Gastrocnemius medialis (tissue), 4 donors: ENCODE measurements around the gene ZEB2. TPM values are rescaled to one million over a fixed set of nuclear protein-coding genes. Genes with fewer than 3 reads are reported as not detected.

Experiments
- ATAC-seq, 2 donors: fragments of 150-250 bp; one replicate each; pipeline ENCODE4 v1.9.1; 2016
- DNase-seq, 2 donors: peaks; one replicate each; pipeline ENCODE4 v3.0.0-alpha.2; 2019
- H3K27ac ChIP-seq, 4 donors: fragments of 200-600 bp; sonication (generic); 1 replicate in 1 of 4; 2 replicates in 3 of 4; pipeline ENCODE4 v1.5.1; 2016 to 2018; ENCODE audit warnings: mild to moderate bottlenecking in 2 of 4, moderate library complexity in 1 of 4
- H3K27me3 ChIP-seq, 3 donors: fragments of 200-600 bp; sonication (generic) in 2 of 3; 1 replicate in 1 of 3; 2 replicates in 2 of 3; pipeline versions ENCODE4 v1.5.1 to v1.6.0; 2016 to 2019; ENCODE audit warnings: mild to moderate bottlenecking in 1 of 3, moderate library complexity in 1 of 3
- H3K36me3 ChIP-seq, 2 donors: fragments of 200-600 bp; sonication (generic) in 1 of 2; one replicate each; pipeline ENCODE4 v1.5.1; 2017 to 2018
- H3K4me1 ChIP-seq, 2 donors: fragments of 200-600 bp; sonication (generic) in 1 of 2; one replicate each; pipeline ENCODE4 v1.5.1; 2016 to 2017; ENCODE audit warnings: mild to moderate bottlenecking in 2 of 2
- H3K4me3 ChIP-seq, 4 donors: fragments of 200-600 bp; sonication (generic) in 3 of 4; 1 replicate in 1 of 4; 2 replicates in 3 of 4; pipeline ENCODE4 v1.5.1; 2016 to 2019; ENCODE audit warnings: mild to moderate bottlenecking in 2 of 4
- H3K9me3 ChIP-seq, 3 donors: fragments of 200-600 bp; sonication (generic) in 2 of 3; 1 replicate in 1 of 3; 2 replicates in 2 of 3; pipeline ENCODE4 v1.5.1; 2016 to 2019
- POLR2A ChIP-seq, 2 donors: fragments of 450-650 bp; IDR thresholded peaks; one replicate each; pipeline ENCODE4 v1.6.1; 2017; ENCODE audit warnings: antibody characterized with exemption in 2 of 2, mild to moderate bottlenecking in 2 of 2, moderate library complexity in 2 of 2
- in situ Hi-C, 4 donors: fragments of 200-750 bp; cut with MboI; loops; one replicate each; pipeline versions ENCODE4 v1.15.0 to v1.8.0; 2017; ENCODE audit warnings: low sequenced_read_pairs in 4 of 4
- intact Hi-C: fragments of 100-400 bp; cut with DNase I; formaldehyde crosslinking; loops from one replicate; pipeline ENCODE4 v1.15.1; 2023; ENCODE audit warnings: low total_unique reads
- total RNA-seq, 4 donors: library from RNA; depleted of rRNA; stranded (reverse); fragments of >200 nt; gene quantifications; one replicate each; pipeline versions ENCODE4 v1.1.0 to v1.2.3, GENCODE V29; 2016
- TF ChIP-seq, protein P1 (sequence below), 5 experiments: fragments of 450-650 bp in 3 of 5; fragments of 200-600 bp in 2 of 5; sonication (generic) in 2 of 5; IDR thresholded peaks in 4 of 5; conservative IDR thresholded peaks in 1 of 5; 1 replicate in 4 of 5; 2 replicates in 1 of 5; pipeline ENCODE4 v1.5.1; 2016 to 2019; ENCODE audit warnings: antibody characterized with exemption in 5 of 5, mild to moderate bottlenecking in 3 of 5, moderate library complexity in 3 of 5

ZEB2 gene
- total RNA-seq, 4 donors from 2014 or later, result 21.2 to 27.6 (median 22.9) TPM

DNA sequence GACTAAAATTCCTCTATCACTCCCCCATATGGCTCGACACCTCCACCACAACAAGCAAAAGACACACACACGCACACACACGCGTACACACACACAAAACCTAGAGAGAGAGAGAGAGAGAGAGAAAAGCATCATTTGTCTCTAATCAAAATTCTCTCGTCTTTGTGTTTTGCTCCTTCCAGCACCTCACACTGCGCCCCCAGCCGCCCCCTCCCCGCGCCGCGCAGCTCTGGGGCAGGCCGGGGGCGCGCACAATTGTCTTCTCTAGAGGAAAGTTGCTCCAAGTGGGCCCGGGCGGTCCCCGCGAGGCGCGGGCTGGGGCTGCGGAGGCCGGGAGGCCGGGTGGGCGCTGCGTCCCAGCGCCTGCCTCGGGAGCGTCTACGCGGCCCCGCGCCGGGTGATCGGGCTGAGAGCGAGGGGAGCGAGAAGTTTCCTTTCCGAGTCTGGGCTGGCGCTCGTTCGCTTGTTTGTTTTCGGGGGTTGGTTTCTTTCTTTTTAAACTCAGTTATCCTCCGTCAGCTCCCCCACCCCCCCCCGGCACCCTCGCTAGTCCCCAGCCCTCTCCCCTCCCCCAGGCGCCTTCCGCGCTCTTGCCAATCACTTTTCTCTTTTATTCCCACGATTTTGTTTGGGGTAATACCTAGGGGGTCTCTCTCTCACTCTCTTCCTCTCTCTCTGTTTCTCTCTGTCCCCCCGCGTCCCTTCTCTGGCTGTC lies 4.1 kb downstream of the ZEB2 start:
- peak overlapping the region; percentile 94 to 96 (median 95) for H3K27ac ChIP-seq
- ATAC-seq (peak in 1 of 2 donors; percentile 4), DNase-seq (no peak)
- TF ChIP-seq POLR2A (IDR thresholded peaks at IDR 0.05), result peak; percentile 19 to 34
- TF ChIP-seq, protein P1, sequence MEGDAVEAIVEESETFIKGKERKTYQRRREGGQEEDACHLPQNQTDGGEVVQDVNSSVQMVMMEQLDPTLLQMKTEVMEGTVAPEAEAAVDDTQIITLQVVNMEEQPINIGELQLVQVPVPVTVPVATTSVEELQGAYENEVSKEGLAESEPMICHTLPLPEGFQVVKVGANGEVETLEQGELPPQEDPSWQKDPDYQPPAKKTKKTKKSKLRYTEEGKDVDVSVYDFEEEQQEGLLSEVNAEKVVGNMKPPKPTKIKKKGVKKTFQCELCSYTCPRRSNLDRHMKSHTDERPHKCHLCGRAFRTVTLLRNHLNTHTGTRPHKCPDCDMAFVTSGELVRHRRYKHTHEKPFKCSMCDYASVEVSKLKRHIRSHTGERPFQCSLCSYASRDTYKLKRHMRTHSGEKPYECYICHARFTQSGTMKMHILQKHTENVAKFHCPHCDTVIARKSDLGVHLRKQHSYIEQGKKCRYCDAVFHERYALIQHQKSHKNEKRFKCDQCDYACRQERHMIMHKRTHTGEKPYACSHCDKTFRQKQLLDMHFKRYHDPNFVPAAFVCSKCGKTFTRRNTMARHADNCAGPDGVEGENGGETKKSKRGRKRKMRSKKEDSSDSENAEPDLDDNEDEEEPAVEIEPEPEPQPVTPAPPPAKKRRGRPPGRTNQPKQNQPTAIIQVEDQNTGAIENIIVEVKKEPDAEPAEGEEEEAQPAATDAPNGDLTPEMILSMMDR (IDR thresholded peaks at IDR 0.05 in 4 of 5, conservative IDR thresholded peaks at IDR 0.05 in 1 of 5), result no peak
- H3K4me1 ChIP-seq, result peaks cover 38 to 49% of the 10 kb centered on the region in 2 donors
- in situ Hi-C loops (loop anchor here in 3 of 4 donors (10.0 to 25.0 kb wide), 2 partner anchors 61 to 179 kb away; a partner anchor contains a TSS), intact Hi-C loops (loop anchor here (2.0 kb wide), 1 partner anchor 183 kb away; a partner anchor contains a TSS)
- H3K4me3 ChIP-seq, result peak overlapping the region; percentile 76 to 89 (median 78)
- H3K9me3 ChIP-seq, result no peaks in the 10 kb centered on the region
- H3K36me3 ChIP-seq, result no peaks in the 10 kb centered on the region
- H3K27me3 ChIP-seq, result peaks cover 0 to 13% (median 0%) of the 10 kb centered on the region in 3 donors

DNA sequence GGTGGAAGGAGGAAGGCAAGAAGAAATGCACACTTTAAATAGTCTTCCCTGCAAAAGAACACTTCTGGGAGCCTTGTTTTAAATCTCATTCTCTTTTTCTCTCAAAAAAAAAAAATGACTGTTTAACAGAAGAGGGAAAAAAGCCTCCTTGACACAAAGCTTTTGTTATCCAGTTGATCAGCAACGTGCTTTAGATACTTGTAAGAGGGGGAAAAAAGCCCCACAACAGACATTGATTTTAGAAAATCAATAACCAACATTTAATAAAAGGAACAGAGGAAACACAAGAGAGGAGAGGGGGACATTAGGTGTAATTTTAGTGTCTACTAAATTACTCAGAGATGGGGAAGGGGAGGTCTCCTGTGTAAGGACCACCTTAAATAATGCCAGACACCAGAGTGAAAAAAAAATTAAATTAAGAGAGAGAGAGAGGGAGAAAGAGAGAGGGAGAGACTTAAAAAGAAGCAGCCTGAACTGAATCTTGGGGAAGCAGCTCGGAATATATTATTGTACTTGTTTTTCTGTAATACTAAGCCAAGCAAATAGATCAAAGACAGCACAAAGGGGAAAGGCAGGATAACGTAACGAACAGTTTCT lies 4.7 kb downstream of the ZEB2 start:
- no peak for TF ChIP-seq POLR2A (IDR thresholded peaks at IDR 0.05)
- TF ChIP-seq, protein P1 (IDR thresholded peaks at IDR 0.05 in 4 of 5, conservative IDR thresholded peaks at IDR 0.05 in 1 of 5), result no peak
- no peak for DNase-seq
- in situ Hi-C loops, result loop anchor here in 3 of 4 donors (10.0 to 25.0 kb wide), 2 partner anchors 60 to 178 kb away; a partner anchor contains a TSS
- no peaks in the 10 kb centered on the region for H3K36me3 ChIP-seq
- H3K4me1 ChIP-seq, result peaks cover 43 to 52% of the 10 kb centered on the region in 2 donors
- H3K9me3 ChIP-seq, result no peaks in the 10 kb centered on the region
- intact Hi-C loops, result no loop called here
- ATAC-seq, result no peak
- peak overlapping the region; percentile 94 to 96 (median 95) for H3K27ac ChIP-seq
- H3K4me3 ChIP-seq, result peak overlapping the region; percentile 76 to 89 (median 78)
- peaks cover 0 to 13% (median 0%) of the 10 kb centered on the region in 3 donors for H3K27me3 ChIP-seq

DNA sequence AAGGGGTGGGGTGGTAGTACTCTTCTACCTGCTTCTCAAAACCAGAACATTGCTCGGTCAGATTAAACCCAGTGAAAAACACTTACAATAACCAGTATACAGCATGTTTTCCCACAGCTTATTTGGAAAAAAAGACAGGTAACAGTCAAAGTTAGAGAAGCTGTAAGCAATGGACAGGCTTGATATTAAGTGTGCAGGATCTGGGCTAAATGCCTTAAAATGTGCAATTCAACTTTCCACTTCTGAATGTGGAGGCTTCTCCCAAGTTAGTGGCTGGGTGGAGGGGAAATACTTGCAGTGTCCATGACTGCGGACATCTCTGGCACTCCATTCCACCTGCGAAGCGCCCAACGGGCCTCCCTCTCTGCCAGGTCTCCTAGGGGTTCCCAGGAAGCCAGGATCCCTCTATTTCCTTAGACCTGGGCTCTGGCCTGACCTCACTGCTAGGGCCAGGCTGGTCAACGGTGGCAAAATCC lies 5.3 kb downstream of the ZEB2 start:
- in situ Hi-C loops, result loop anchor here (5.0 to 25.0 kb wide), 3 partner anchors 60 to 187 kb away; a partner anchor contains a TSS
- intact Hi-C loops, result no loop called here
- ATAC-seq (no peak), DNase-seq (no peak)
- H3K9me3 ChIP-seq, result no peaks in the 10 kb centered on the region
- peak overlapping the region; percentile 76 to 89 (median 78) for H3K4me3 ChIP-seq
- TF ChIP-seq, protein P1 (IDR thresholded peaks at IDR 0.05 in 4 of 5, conservative IDR thresholded peaks at IDR 0.05 in 1 of 5), result no peak
- TF ChIP-seq POLR2A (IDR thresholded peaks at IDR 0.05), result peak in 1 of 2 donors; percentile 4
- peaks cover 47 to 57% of the 10 kb centered on the region in 2 donors for H3K4me1 ChIP-seq
- peaks cover 0 to 13% (median 0%) of the 10 kb centered on the region in 3 donors for H3K27me3 ChIP-seq
- no peaks in the 10 kb centered on the region for H3K36me3 ChIP-seq
- H3K27ac ChIP-seq, result peak overlapping the region; percentile 94 to 96 (median 95)

- H3K36me3 ChIP-seq, result no peaks in the 10 kb centered on the region
- H3K27ac ChIP-seq, result peak overlapping the region; percentile 94 to 96 (median 95)
- in situ Hi-C loops, result loop anchor here (5.0 to 25.0 kb wide), 3 partner anchors 59 to 186 kb away; a partner anchor contains a TSS
- DNase-seq, result peak in 1 of 2 donors; percentile 38
- intact Hi-C loops, result no loop called here
- H3K4me1 ChIP-seq, result peaks cover 52 to 61% of the 10 kb centered on the region in 2 donors
- TF ChIP-seq, protein P1 (IDR thresholded peaks at IDR 0.05 in 4 of 5, conservative IDR thresholded peaks at IDR 0.05 in 1 of 5), result no peak
- peak; percentile 14 to 56 for TF ChIP-seq POLR2A (IDR thresholded peaks at IDR 0.05)
- peak overlapping the region; percentile 76 to 89 (median 78) for H3K4me3 ChIP-seq
- H3K9me3 ChIP-seq, result no peaks in the 10 kb centered on the region
- ATAC-seq, result no peak
- H3K27me3 ChIP-seq, result peaks cover 0 to 10% (median 0%) of the 10 kb centered on the region in 3 donors
These were observed 6.4 kb downstream of the ZEB2 start for GRCh38 chr2:144513388-144514101.
